Immature natural killer cell (primary cell): ENCODE measurements around the gene TOX3. TPM values are rescaled to one million over a fixed set of nuclear protein-coding genes. Genes with fewer than 3 reads are reported as not detected.

ENCODE experiments used
- DNase-seq, 3 donors: peaks; one replicate each; pipeline ENCODE4 v3.0.0; 2022; ENCODE audit warnings: mixed read lengths in 1 of 3
- H3K27ac Mint-ChIP-seq, 6 donors: one replicate each; pipeline ENCODE4 v1.8.0; 2020; ENCODE audit warnings: mixed read lengths in 6 of 6, mild to moderate bottlenecking in 5 of 6, inconsistent platforms in 4 of 6, moderate library complexity in 3 of 6
- H3K27me3 Mint-ChIP-seq, 3 donors: one replicate each; pipeline ENCODE4 v1.8.0; 2020 to 2021; ENCODE audit warnings: low read depth in 3 of 3, mild to moderate bottlenecking in 3 of 3, mixed read lengths in 3 of 3, moderate library complexity in 3 of 3, inconsistent platforms in 1 of 3
- H3K36me3 Mint-ChIP-seq, 3 donors: one replicate each; pipeline ENCODE4 v1.8.0; 2020; ENCODE audit warnings: mixed read lengths in 3 of 3, inconsistent platforms in 2 of 3, mild to moderate bottlenecking in 2 of 3
- H3K4me1 Mint-ChIP-seq, 2 donors: one replicate each; pipeline ENCODE4 v1.8.0; 2020; ENCODE audit warnings: inconsistent platforms in 2 of 2, mild to moderate bottlenecking in 2 of 2, mixed read lengths in 2 of 2, moderate library complexity in 1 of 2
- H3K4me3 Mint-ChIP-seq, 5 donors: one replicate each; pipeline ENCODE4 v1.8.0; 2020; ENCODE audit warnings: mild to moderate bottlenecking in 5 of 5, mixed read lengths in 5 of 5, inconsistent platforms in 3 of 5, moderate library complexity in 3 of 5
- H3K9me3 Mint-ChIP-seq, 6 donors: one replicate each; pipeline ENCODE4 v1.8.0; 2020; ENCODE audit warnings: mild to moderate bottlenecking in 6 of 6, mixed read lengths in 6 of 6, inconsistent platforms in 4 of 6, moderate library complexity in 3 of 6
- polyA plus RNA-seq, 3 donors: library from polyadenylated mRNA; unstranded; fragments of 300-500 nt; fragmentation: Illumina TruSeq; gene quantifications; one replicate each; pipeline ENCODE4 v1.2.3, GENCODE V29; 2021

Gene TOX3
- polyA plus RNA-seq, 3 donors from 2014 or later = not detected

- Mint-ChIP-seq H3K27me3 (no peaks in the 10 kb centered on the region), H3K27ac (no peak overlapping the region), H3K9me3 (peaks cover 0 to 4% (median under 1%) of the 10 kb centered on the region in 6 donors), H3K4me3 (no peak overlapping the region), H3K4me1 (no peaks in the 10 kb centered on the region), H3K36me3 (no peaks in the 10 kb centered on the region)
- no peak for DNase-seq
These were observed 59.0 kb downstream of the TOX3 start for GRCh38 chr16:52487849-52488457.

GRCh38 chr16:52480237-52480636 lies 66.7 kb downstream of the TOX3 start:
- Mint-ChIP-seq H3K27ac (no peak overlapping the region), H3K4me3 (no peak overlapping the region), H3K9me3 (peaks cover 0 to 16% (median 0%) of the 10 kb centered on the region in 6 donors), H3K36me3 (no peaks in the 10 kb centered on the region), H3K4me1 (no peaks in the 10 kb centered on the region), H3K27me3 (peaks cover 0 to 2% (median 0%) of the 10 kb centered on the region in 3 donors)
- DNase-seq = no peak

GRCh38 chr16:52476111-52476510 lies 70.8 kb downstream of the TOX3 start:
- H3K27me3 Mint-ChIP-seq = peaks cover 1 to 2% (median 2%) of the 10 kb centered on the region in 3 donors
- peaks cover 0 to 39% (median 3%) of the 10 kb centered on the region in 6 donors for H3K9me3 Mint-ChIP-seq

GRCh38 chr16:52474679-52475078 lies 72.3 kb downstream of the TOX3 start:
- peaks cover 0 to 36% (median 6%) of the 10 kb centered on the region in 6 donors for H3K9me3 Mint-ChIP-seq
- no peak overlapping the region for H3K4me3 Mint-ChIP-seq
- no peaks in the 10 kb centered on the region for H3K36me3 Mint-ChIP-seq
- no peak overlapping the region for H3K27ac Mint-ChIP-seq
- H3K27me3 Mint-ChIP-seq = peaks cover 1 to 2% (median 2%) of the 10 kb centered on the region in 3 donors
- no peaks in the 10 kb centered on the region for H3K4me1 Mint-ChIP-seq
- no peak for DNase-seq

More at GRCh38 chr16:52476111-52476510, 70.8 kb downstream of the TOX3 start:
- Mint-ChIP-seq H3K4me1 (no peaks in the 10 kb centered on the region), H3K27ac (no peak overlapping the region), H3K4me3 (no peak overlapping the region), H3K36me3 (no peaks in the 10 kb centered on the region)
- no peak for DNase-seq

- H3K4me3 Mint-ChIP-seq = no peak overlapping the region
- H3K27ac Mint-ChIP-seq = no peak overlapping the region
- H3K27me3 Mint-ChIP-seq = peaks cover 0 to 2% (median 1%) of the 10 kb centered on the region in 3 donors
- DNase-seq = no peak
- H3K36me3 Mint-ChIP-seq = no peaks in the 10 kb centered on the region
- H3K4me1 Mint-ChIP-seq = no peaks in the 10 kb centered on the region
- peaks cover 0 to 36% (median 6%) of the 10 kb centered on the region in 6 donors for H3K9me3 Mint-ChIP-seq
These were observed 73.8 kb downstream of the TOX3 start for GRCh38 chr16:52473096-52473495.

GRCh38 chr16:52471650-52472370 lies 75.1 kb downstream of the TOX3 start:
- no peaks in the 10 kb centered on the region for H3K36me3 Mint-ChIP-seq
- peaks cover 0 to 40% (median 7%) of the 10 kb centered on the region in 6 donors for H3K9me3 Mint-ChIP-seq
- no peaks in the 10 kb centered on the region for H3K4me1 Mint-ChIP-seq
- peaks cover 0 to 2% (median 1%) of the 10 kb centered on the region in 3 donors for H3K27me3 Mint-ChIP-seq
- H3K4me3 Mint-ChIP-seq = no peak overlapping the region
- no peak for DNase-seq
- no peak overlapping the region for H3K27ac Mint-ChIP-seq

- no peak overlapping the region for H3K4me3 Mint-ChIP-seq
- H3K27ac Mint-ChIP-seq = no peak overlapping the region
- no peaks in the 10 kb centered on the region for H3K4me1 Mint-ChIP-seq
- H3K36me3 Mint-ChIP-seq = no peaks in the 10 kb centered on the region
- no peak for DNase-seq
- H3K27me3 Mint-ChIP-seq = peaks cover 0 to 2% (median 1%) of the 10 kb centered on the region in 3 donors
- H3K9me3 Mint-ChIP-seq = peaks cover 0 to 36% (median 7%) of the 10 kb centered on the region in 6 donors
These were observed 76.4 kb downstream of the TOX3 start for GRCh38 chr16:52470585-52470984.

GRCh38 chr16:52469775-52470174 lies 77.2 kb downstream of the TOX3 start:
- peaks cover 0 to 31% (median 5%) of the 10 kb centered on the region in 6 donors for H3K9me3 Mint-ChIP-seq

GRCh38 chr16:52469091-52469490 lies 77.9 kb downstream of the TOX3 start:
- peaks cover 0 to 24% (median 4%) of the 10 kb centered on the region in 6 donors for H3K9me3 Mint-ChIP-seq
- H3K4me1 Mint-ChIP-seq = no peaks in the 10 kb centered on the region
- H3K4me3 Mint-ChIP-seq = no peak overlapping the region
- H3K27me3 Mint-ChIP-seq = peaks cover 0 to 1% (median under 1%) of the 10 kb centered on the region in 3 donors
- no peak for DNase-seq
- H3K27ac Mint-ChIP-seq = no peak overlapping the region
- H3K36me3 Mint-ChIP-seq = no peaks in the 10 kb centered on the region

More at GRCh38 chr16:52469775-52470174, 77.2 kb downstream of the TOX3 start:
- Mint-ChIP-seq H3K4me1 (no peaks in the 10 kb centered on the region), H3K4me3 (no peak overlapping the region), H3K27ac (no peak overlapping the region), H3K36me3 (no peaks in the 10 kb centered on the region), H3K27me3 (peaks cover 0 to 2% (median 1%) of the 10 kb centered on the region in 3 donors)
- DNase-seq = no peak

- Mint-ChIP-seq H3K27ac (no peak overlapping the region), H3K9me3 (peaks cover 0 to 11% (median 4%) of the 10 kb centered on the region in 6 donors), H3K4me3 (no peak overlapping the region), H3K4me1 (no peaks in the 10 kb centered on the region), H3K27me3 (peaks cover 0 to 2% (median 1%) of the 10 kb centered on the region in 3 donors), H3K36me3 (no peaks in the 10 kb centered on the region)
- DNase-seq = no peak
These were observed 79.2 kb downstream of the TOX3 start for GRCh38 chr16:52467753-52468152.

GRCh38 chr16:52466994-52467393 lies 79.9 kb downstream of the TOX3 start:
- no peak overlapping the region for H3K27ac Mint-ChIP-seq
- H3K4me1 Mint-ChIP-seq = no peaks in the 10 kb centered on the region
- H3K9me3 Mint-ChIP-seq = peaks cover 0 to 7% (median 4%) of the 10 kb centered on the region in 6 donors
- H3K36me3 Mint-ChIP-seq = no peaks in the 10 kb centered on the region
- peaks cover 0 to 2% (median 0%) of the 10 kb centered on the region in 3 donors for H3K27me3 Mint-ChIP-seq
- no peak for DNase-seq
- no peak overlapping the region for H3K4me3 Mint-ChIP-seq

- Mint-ChIP-seq H3K9me3 (peaks cover 0 to 7% (median 4%) of the 10 kb centered on the region in 6 donors), H3K27me3 (peaks cover 0 to 2% (median 0%) of the 10 kb centered on the region in 3 donors), H3K27ac (no peak overlapping the region), H3K36me3 (no peaks in the 10 kb centered on the region), H3K4me1 (no peaks in the 10 kb centered on the region), H3K4me3 (no peak overlapping the region)
- no peak for DNase-seq
These were observed 81.2 kb downstream of the TOX3 start for GRCh38 chr16:52465711-52466267.

- no peaks in the 10 kb centered on the region for H3K4me1 Mint-ChIP-seq
- H3K4me3 Mint-ChIP-seq = no peak overlapping the region
- DNase-seq = no peak
- H3K9me3 Mint-ChIP-seq = peaks cover 0 to 13% (median 0%) of the 10 kb centered on the region in 6 donors
- no peaks in the 10 kb centered on the region for H3K36me3 Mint-ChIP-seq
- no peak overlapping the region for H3K27ac Mint-ChIP-seq
- peaks cover 0 to 2% (median 0%) of the 10 kb centered on the region in 3 donors for H3K27me3 Mint-ChIP-seq
These were observed 83.0 kb downstream of the TOX3 start for GRCh38 chr16:52463904-52464303.

GRCh38 chr16:52462816-52463215 lies 84.1 kb downstream of the TOX3 start:
- Mint-ChIP-seq H3K4me3 (no peak overlapping the region), H3K27ac (no peak overlapping the region), H3K27me3 (peaks cover 0 to 2% (median 2%) of the 10 kb centered on the region in 3 donors), H3K36me3 (no peaks in the 10 kb centered on the region), H3K9me3 (peaks cover 0 to 13% (median 0%) of the 10 kb centered on the region in 6 donors), H3K4me1 (no peaks in the 10 kb centered on the region)
- no peak for DNase-seq
